MM.1S (cell line): ENCODE results near the gene TRMT1.

Experiments
- EZH2 ChIP-seq: fragments of 300-600 bp; sonication (generic); optimal IDR thresholded peaks from 2 replicates; pipeline ENCODE3; 2017; ENCODE audit warnings: low read depth, mild to moderate bottlenecking, antibody characterized with exemption, low read length, mixed read lengths
- EZH2phosphoT487 ChIP-seq: fragments of 300-600 bp; sonication (generic); IDR thresholded peaks from 2 replicates; pipeline ENCODE4 v1.6.1; 2018; ENCODE audit warnings: antibody characterized with exemption, low read length
- TF ChIP-seq, protein P1 (sequence below): fragments of 300-600 bp; sonication (generic); IDR thresholded peaks from 2 replicates; pipeline ENCODE4 v1.5.1; 2016; ENCODE audit warnings: antibody characterized with exemption, low read length, mixed read lengths

DNA sequence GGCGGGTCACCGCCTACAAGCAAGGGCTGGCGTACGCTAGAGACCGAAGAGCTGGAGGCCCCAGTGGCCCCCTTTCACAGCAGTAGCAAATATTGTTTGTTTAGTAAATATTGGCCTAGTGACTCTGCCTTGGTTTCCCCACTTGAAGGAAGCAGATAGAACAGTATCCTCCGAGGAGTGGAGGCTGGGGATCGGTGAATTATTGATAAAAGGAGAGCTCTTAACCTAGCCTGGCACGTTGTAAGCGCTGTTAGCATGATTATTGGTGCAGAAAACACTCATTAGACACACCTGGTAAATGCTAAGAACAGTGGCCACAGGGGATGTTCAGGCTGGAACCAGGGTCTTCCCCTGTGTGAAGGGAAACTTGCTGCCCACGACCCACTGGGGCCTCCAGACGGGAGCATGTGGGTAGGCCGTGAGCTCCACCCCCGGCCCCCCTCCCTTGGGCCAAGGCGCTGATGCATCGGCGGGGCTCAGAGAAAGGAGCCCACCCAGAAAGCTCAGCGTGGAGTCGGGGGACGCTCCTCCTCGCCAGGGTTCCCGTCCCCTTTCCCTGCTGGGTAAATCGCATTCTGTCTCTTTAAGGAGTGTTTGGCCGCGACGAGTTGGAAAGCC is 35.9 kb upstream of the TRMT1 start:
- TF ChIP-seq, protein P1, sequence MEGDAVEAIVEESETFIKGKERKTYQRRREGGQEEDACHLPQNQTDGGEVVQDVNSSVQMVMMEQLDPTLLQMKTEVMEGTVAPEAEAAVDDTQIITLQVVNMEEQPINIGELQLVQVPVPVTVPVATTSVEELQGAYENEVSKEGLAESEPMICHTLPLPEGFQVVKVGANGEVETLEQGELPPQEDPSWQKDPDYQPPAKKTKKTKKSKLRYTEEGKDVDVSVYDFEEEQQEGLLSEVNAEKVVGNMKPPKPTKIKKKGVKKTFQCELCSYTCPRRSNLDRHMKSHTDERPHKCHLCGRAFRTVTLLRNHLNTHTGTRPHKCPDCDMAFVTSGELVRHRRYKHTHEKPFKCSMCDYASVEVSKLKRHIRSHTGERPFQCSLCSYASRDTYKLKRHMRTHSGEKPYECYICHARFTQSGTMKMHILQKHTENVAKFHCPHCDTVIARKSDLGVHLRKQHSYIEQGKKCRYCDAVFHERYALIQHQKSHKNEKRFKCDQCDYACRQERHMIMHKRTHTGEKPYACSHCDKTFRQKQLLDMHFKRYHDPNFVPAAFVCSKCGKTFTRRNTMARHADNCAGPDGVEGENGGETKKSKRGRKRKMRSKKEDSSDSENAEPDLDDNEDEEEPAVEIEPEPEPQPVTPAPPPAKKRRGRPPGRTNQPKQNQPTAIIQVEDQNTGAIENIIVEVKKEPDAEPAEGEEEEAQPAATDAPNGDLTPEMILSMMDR = no peak
- TF ChIP-seq EZH2 (no peak), EZH2phosphoT487 (no peak)
